NCI-H524 (cell line): Measurements from ENCODE around the gene TMTC3.
"Not testable (repeated sequence)": the region's sequence is repeated elsewhere in the genome, so short reads cannot be mapped to it uniquely, and the experiment has no call there.

ENCODE experiments used
- DNase-seq, 2 experiments: peaks; one replicate each; lab custom pipeline; 2025; lab: John Stamatoyannopoulos, UW

Gene TMTC3

DNA sequence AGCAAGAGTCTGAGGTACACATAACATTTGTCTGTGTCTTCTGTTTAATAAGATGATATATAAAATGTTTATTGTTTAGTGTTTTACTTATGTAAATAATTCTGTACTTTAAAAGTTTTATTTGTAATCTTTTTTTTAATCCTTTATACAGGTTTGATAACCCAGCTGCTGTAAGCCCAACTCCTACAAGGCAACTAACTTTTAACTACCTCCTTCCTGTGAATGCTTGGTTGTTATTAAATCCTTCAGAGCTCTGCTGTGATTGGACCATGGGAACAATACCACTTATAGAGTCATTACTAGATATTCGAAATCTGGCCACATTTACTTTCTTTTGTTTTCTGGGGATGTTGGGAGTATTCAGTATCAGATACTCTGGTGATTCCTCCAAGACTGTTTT is 24.1 kb downstream of the TMTC3 start:
- no peak for DNase-seq

DNA sequence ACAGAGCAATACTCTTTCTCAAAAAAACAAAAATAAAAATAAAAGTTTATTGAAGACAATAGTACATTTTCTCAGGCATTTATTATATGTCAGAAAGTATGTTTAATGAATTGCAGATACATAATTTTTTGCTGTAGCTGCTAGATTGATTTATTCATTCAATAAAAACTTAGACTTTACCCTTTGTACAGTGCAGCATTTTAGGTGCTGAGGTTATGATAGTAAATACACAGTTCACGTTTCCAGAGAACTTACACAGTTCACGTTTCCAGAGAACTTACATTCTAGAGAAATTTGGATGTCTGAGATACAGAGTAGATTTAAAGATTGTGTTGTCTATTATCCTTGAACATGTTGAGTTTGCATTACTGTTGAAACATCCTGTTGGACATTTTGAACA is 25.3 kb downstream of the TMTC3 start:
- DNase-seq = no peak

DNA sequence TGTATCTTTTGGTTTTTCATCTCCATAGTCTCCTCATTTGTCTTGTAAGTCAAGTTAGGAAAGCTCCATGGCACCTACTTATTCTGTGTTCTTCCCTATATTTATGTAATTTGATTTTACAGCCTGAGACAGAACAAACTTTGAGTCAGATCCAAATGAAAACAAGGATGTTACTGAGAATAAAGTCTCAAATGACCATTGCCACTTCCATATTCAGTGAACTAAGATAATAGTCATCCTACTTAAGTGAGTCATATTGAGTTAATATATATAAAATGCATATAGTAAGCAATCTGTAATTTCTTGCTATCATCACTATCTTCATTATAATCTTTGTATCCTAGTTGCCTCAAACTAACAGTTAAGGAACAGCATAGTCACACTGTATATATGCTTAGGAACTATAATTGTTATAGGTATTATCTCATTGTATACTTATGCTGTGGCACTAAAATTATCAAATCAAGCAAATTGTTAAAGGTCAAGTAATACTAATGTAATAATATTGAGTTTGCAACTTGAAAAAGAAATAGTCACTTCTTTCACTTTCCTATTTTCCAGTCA is 30.8 kb downstream of the TMTC3 start:
- DNase-seq = no peak

GRCh38 chr12:88175544-88175943 is 33.4 kb downstream of the TMTC3 start:
- DNase-seq = no peak

DNA sequence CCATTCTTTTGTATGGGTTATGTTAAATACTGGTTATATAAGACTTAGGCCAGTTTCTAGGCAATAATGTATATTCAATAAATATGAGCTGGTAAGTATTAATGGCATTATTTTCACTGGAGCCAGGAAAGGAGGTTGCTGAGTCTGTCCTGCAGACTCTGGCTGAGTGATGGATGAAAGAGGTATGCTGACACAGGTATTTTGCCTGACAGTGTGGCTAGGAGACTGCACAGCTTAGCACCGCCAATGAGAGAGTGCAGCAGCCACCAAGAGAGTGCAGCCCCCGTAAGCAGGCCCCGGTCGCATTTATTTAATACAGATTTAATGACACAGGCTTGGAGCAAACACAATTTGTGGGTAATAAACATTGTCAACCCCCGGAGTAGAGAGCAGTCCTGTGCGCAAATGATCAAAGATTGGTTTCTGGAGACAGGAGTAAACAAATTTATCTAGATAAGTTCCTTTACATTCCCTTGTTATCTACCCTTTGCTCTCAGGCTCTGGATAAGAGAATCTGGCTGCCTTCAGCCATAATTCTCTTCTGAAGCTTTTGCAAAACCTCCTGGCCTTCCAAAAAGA is 37.4 kb downstream of the TMTC3 start:
- no peak for DNase-seq

- no peak for DNase-seq
Measured at GRCh38 chr12:88181881-88182280, 39.8 kb downstream of the TMTC3 start.

DNA sequence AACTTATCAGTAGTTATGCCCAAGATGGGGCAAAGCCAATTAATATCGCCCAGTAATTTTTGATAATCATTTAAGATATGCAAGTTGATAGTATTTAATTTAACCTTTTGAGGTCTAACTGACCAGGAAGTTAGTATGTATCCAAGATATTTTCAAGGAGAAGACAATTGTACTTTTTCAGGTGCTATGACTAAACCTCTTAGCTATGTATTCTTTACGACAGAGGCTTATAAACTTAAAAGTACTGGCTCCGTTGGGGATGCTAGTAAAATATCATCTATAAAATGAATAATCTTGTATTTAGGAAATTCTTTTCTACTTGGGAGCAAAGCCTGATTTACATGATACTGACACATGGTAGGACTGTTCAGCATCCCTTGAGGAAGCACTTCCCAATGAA is 40.3 kb downstream of the TMTC3 start:
- no peak for DNase-seq

- no peak for DNase-seq
Measured at GRCh38 chr12:88184196-88184595, 42.1 kb downstream of the TMTC3 start.

GRCh38 chr12:88185279-88185678 is 43.2 kb downstream of the TMTC3 start:
- DNase-seq = no peak

DNA sequence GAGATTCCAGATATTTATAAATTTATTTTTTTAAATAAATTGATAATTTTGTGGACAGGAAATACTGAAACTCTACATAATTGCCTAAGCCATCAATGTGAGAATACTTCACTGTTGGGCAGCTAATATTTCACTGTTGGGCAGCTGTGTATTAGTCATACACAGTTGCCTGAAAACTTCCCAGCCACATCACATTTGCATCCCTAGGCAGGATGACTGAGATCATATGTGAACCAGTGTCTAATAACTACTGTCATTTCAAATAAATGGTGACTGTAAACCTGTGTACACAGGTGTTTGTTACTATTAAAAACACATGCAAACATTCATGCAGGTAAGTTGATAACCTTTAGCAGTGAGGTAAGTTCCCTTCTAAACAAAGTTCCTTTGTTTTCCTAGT is 43.9 kb downstream of the TMTC3 start:
- no peak for DNase-seq

- no peak for DNase-seq
Measured at GRCh38 chr12:88187571-88187970, 45.5 kb downstream of the TMTC3 start.

GRCh38 chr12:88188180-88188579 is 46.1 kb downstream of the TMTC3 start:
- DNase-seq = no peak

DNA sequence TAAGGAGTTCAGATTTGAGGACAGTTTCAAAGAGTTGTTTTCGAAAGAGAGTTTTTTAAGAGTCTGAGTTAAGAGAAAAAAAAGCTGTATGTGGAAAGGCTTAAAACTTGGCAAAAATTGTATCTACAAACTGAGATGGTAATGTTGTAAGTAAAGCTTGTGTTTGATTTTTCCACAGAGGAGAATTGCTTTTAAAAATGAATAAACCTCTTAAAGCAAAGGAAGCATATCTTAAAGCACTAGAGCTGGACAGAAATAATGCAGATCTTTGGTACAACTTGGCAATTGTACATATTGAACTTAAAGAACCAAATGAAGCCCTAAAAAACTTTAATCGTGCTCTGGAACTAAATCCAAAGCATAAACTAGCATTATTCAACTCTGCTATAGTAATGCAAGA is 50.3 kb downstream of the TMTC3 start:
- DNase-seq = no peak

GRCh38 chr12:88194868-88195267 is 52.8 kb downstream of the TMTC3 start:
- DNase-seq = no peak

DNA sequence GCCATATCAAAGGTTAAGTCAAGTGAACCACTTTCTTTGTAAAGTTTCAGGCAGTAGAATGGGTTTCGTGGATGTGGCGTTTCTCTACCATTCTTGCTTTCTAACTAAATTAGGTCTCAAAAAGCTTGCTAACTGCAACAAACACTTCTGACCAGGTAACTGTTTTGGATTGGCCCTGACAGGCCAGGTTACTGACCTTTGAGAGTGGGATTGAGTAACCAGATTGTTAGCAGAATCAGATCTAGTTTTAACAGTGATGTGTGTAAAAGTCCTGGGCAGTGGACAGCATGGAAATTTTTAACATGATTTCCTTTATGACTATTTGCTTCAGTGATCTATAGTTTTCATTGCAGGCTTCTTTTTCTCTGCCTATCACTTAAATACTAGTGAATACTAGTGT is 57.9 kb downstream of the TMTC3 start:
- DNase-seq = no peak

DNA sequence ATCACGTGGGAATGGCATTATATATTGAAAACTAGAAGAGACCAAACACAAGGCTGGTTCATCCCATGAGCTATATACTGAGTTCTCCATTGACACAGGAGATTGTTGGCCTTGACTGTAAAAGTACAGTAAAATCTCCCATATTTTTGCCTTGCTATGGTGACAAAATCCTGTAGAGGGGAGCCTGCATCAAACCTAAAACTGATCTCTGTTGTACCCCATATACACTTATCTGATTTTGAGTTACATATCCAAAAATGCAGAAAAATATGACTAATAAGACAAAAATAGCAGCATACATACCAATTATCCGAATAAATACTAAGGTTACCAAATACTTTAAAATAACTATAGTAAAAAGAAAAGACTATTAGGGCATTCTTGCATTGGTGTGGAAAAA is 60.4 kb downstream of the TMTC3 start:
- DNase-seq = no peak

- DNase-seq = no peak
Measured at GRCh38 chr12:88206601-88207000, 64.5 kb downstream of the TMTC3 start.

DNA sequence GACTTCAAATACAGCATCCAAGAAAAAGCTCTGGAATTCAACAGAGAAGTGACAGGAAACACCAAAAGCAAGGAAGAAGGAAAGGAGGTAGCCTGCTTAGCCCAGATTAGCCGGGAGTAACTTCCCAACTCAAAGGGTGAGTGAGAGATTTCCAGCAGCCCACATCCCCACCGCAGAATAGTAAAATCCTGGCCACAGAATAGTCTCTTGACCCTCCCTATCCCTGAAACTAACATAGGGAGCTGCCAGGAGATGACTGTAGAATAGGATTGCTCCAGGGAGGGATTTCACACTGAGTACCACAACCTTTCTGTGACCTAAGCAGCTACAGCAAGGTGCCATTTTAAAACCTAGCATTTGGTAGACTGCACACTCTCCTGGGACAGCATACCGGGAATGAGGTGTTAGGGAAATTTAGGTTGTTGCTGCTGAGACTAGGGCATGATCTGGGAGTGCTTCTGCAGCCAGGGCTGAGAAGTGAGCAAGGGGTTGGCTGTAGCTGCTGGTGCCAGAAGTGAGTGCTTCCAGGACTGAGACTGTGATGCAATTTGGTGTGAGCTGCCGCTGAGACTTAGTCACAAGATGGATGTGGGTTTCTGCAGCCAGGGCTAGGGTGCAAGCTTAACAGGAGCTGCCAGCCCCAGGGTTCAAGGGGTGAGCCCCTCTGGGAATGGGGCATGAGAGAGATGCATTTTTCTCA is 66.0 kb downstream of the TMTC3 start:
- DNase-seq = no peak

- DNase-seq = no peak
Measured at GRCh38 chr12:88208661-88209060, 66.6 kb downstream of the TMTC3 start.

- not testable (repeated sequence) for DNase-seq
Measured at GRCh38 chr12:88210311-88210710, 68.2 kb downstream of the TMTC3 start.

GRCh38 chr12:88218293-88218692 is 76.2 kb downstream of the TMTC3 start:
- DNase-seq = no peak

- no peak for DNase-seq
Measured at GRCh38 chr12:88219861-88220260, 77.8 kb downstream of the TMTC3 start.

DNA sequence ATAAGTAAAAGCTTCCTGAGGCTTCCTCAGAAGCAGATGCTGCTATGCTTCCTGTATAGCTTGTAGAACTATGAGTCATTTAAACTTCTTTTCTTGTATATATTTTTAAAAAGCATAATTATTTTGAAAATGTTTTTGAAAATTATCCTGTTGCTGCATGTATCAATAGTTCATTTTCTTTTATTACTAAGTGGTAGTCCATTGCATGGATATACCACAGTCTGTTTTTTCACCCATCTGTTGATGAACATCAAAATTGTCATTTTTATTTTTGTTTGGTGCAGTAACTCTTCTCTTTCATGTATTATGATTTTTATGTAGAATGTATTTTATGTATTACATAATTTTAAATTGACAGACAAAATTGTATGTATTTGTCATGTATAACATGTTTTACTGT is 81.4 kb downstream of the TMTC3 start:
- DNase-seq = no peak

DNA sequence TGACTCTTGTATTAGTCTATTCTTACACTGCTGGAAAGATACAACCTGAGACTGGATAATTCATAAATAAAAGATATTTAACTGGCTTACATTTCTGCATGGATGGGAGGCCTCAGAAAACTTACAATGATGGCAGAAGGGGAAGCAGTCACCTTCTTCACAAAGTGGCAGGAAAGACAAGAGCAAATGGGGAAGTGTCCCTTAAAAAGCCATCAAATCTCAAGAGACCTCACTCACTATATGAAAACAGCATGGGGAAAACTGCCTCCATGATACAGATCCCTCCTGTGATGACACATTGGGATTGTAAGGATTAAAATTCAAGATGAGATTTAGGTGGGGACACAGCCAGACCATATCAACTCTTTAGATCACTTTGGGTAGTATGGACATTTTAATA is 83.7 kb downstream of the TMTC3 start:
- no peak for DNase-seq
